Measurements from ENCODE around the gene ZMYM1.
A peak's percentile ranks its signal among the peaks of the same experiment; 100 is the strongest.

- TF ChIP-seq CTCF (conservative IDR thresholded peaks at IDR 0.05), result peak; percentile 48
- TF ChIP-seq EZH2 (IDR thresholded peaks at IDR 0.05; ENCODE audit: low read depth), result no peak
Observed at GRCh38 chr1:35112668-35113067, 33.5 kb downstream of the ZMYM1 start.

Data from PC-9 (cell line).